Lower leg skin (tissue), 4 donors: Measurements from ENCODE around the gene RTKN2. TPM values are rescaled to one million over a fixed set of nuclear protein-coding genes. Genes with fewer than 3 reads are reported as not detected.
"Not testable (repeated sequence)": the region's sequence is repeated elsewhere in the genome, so short reads cannot be mapped to it uniquely, and the experiment has no call there.

ENCODE experiments used
- DNase-seq, 2 donors: peaks; one replicate each; pipeline ENCODE4 v3.0.0-alpha.2; 2019; ENCODE audit warnings: low spot score in 2 of 2
- H3K4me3 ChIP-seq: fragments of 200-600 bp; sonication (generic); 2 replicates; pipeline ENCODE4 v1.5.1; 2017; ENCODE audit warnings: mild to moderate bottlenecking, low read depth; ENCODE audit not compliant: poor library complexity, severe bottlenecking
- POLR2A ChIP-seq, 2 donors: fragments of 450-650 bp; IDR thresholded peaks; one replicate each; pipeline ENCODE4 v1.6.1; 2016 to 2017; ENCODE audit warnings: antibody characterized with exemption in 2 of 2, mild to moderate bottlenecking in 1 of 2, moderate library complexity in 1 of 2
- WGBS, 2 donors: methylation state at CpG; one replicate each; pipeline ENCODE4 v1.1.5; 2018; 5-methylcytosine and 5-hydroxymethylcytosine counted together
- intact Hi-C: fragments of 100-400 bp; cut with DNase I; formaldehyde crosslinking; loops from one replicate; pipeline ENCODE4 v1.15.0; 2023; ENCODE audit warnings: low total_unique reads
- total RNA-seq, 4 donors: library from RNA; depleted of rRNA; stranded (reverse); fragments of >200 nt; gene quantifications; one replicate each; pipeline ENCODE4 v1.1.0, GENCODE V29; 2016
- TF ChIP-seq, protein P1 (sequence below), 3 donors: fragments of 450-650 bp; IDR thresholded peaks; one replicate each; pipeline ENCODE4 v1.5.1; 2016; ENCODE audit warnings: antibody characterized with exemption in 3 of 3, mild to moderate bottlenecking in 3 of 3, moderate library complexity in 2 of 3

The RTKN2 gene
- total RNA-seq, 4 donors from 2014 or later, result 0.61 to 0.97 (median 0.78) TPM

DNA sequence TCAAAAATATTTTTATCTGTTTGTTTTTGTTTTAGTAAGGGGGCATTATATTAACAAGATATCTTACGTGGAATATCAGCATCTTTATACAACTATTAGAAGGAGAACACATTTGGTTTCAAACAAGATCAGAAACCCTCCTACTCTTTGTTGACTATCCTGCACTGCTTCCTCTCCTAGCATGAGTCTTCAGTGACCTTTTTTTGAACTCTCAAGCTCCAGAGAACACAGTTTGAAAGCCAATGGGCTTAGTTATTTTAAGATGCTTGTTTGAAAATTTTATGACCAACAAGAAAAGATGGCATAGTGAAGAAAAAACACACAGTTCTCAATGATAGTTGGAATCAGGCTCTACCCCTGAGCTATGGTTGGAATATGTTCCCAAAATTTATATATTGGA lies 37.2 kb upstream of the RTKN2 start:
- WGBS, 2 donors, result 84 to 87% methylated on average over 1 of the region's 1 CpG
- no peak for DNase-seq

DNA sequence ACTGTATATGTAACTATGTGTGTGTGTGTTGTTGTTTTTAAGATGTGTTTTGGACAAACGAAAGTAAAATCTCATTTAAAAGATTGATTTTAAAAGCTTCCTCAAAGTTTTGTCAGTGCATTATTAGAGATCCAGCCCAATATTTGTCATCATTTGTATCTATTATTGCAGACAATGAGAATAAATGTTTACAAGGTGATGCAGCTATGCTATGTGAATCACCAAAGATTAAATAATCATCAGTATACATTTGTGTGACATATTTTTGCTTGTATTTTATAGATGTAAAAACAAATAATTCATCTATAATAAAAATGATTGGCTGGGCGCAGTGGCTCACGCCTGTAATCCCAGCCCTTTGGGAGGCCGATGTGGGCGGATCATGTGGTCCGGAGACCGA lies 35.3 kb upstream of the RTKN2 start:
- no peak for DNase-seq
- no peak overlapping the region for H3K4me3 ChIP-seq
- 93 to 95% methylated on average over 7 of the region's 7 CpGs for WGBS, 2 donors
- intact Hi-C loops, result no loop called here
- TF ChIP-seq, protein P1, sequence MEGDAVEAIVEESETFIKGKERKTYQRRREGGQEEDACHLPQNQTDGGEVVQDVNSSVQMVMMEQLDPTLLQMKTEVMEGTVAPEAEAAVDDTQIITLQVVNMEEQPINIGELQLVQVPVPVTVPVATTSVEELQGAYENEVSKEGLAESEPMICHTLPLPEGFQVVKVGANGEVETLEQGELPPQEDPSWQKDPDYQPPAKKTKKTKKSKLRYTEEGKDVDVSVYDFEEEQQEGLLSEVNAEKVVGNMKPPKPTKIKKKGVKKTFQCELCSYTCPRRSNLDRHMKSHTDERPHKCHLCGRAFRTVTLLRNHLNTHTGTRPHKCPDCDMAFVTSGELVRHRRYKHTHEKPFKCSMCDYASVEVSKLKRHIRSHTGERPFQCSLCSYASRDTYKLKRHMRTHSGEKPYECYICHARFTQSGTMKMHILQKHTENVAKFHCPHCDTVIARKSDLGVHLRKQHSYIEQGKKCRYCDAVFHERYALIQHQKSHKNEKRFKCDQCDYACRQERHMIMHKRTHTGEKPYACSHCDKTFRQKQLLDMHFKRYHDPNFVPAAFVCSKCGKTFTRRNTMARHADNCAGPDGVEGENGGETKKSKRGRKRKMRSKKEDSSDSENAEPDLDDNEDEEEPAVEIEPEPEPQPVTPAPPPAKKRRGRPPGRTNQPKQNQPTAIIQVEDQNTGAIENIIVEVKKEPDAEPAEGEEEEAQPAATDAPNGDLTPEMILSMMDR (IDR thresholded peaks at IDR 0.05), result no peak
- no peak for TF ChIP-seq POLR2A (IDR thresholded peaks at IDR 0.05)

More for the DNA sequence above, 37.2 kb upstream of the RTKN2 start:
- TF ChIP-seq, protein P1 (IDR thresholded peaks at IDR 0.05), result no peak
- TF ChIP-seq POLR2A (IDR thresholded peaks at IDR 0.05), result no peak
- intact Hi-C loops, result no loop called here
- H3K4me3 ChIP-seq, result no peak overlapping the region

DNA sequence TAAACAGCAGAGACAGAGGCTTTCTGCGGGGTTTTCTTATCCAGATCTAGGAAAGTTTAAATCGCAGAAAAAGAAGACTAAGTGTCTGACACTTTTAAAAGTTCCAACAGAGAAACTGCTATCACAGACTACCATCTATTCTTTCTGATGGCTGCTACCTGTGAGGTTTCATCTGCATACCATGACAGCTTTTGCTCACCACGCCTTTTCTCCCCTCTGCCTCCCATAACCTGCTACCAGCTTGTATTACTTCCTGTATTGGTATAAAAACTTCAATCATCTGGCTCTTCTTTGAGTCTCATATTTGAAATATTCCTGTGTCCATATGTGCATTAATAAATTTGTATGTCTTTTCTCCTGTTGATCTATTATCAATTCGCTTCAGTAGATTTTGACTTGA lies 34.1 kb upstream of the RTKN2 start:
- no peak for TF ChIP-seq POLR2A (IDR thresholded peaks at IDR 0.05)
- TF ChIP-seq, protein P1 (IDR thresholded peaks at IDR 0.05), result no peak
- no peak for DNase-seq
- intact Hi-C loops, result no loop called here
- WGBS, 2 donors, result 78 to 86% methylated on average over 4 of the region's 4 CpGs
- no peak overlapping the region for H3K4me3 ChIP-seq

DNA sequence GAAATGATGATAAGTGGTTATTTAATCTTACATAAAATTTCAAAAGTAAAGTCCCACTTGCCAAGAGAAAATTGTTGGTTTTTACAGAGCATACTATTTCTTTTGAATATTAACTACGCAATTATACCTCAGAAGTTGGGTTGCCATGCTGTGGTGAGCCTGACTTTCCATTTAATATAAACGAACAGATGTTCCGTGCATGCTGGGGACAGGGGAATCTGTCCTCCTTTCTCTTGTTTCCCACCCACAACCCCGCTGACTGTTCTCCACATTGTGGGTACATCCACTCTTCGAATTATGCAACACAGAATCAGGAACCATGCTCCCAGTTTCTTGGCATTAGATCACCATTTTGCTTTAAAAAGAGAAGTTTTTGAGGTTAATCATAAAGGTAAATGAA lies 29.2 kb upstream of the RTKN2 start:
- intact Hi-C loops, result no loop called here
- WGBS, 2 donors, result 71 to 73% methylated on average over 5 of the region's 5 CpGs
- DNase-seq, result no peak
- TF ChIP-seq POLR2A (IDR thresholded peaks at IDR 0.05), result no peak
- TF ChIP-seq, protein P1 (IDR thresholded peaks at IDR 0.05), result no peak
- no peak overlapping the region for H3K4me3 ChIP-seq

DNA sequence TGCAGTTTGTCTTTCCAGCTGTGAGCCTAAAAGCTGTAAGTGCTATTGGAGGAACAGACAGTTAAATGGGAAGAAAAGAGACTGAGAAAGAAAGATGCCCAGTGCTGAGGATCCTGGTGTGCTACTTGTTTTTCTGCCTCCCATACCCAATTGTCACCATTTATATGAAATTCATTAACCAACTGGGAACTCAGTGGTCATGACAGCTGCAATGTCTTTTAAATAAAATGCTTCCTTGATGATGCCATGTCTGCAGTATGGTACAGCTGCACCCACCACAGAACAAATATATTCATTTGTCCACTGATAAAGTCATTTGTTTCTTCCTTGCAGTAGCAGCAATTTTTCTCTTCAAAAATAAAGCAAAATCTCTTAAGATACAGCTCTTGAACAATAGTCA lies 15.6 kb upstream of the RTKN2 start:
- H3K4me3 ChIP-seq, result no peak overlapping the region
- no peak for DNase-seq
- intact Hi-C loops, result no loop called here
- no peak for TF ChIP-seq POLR2A (IDR thresholded peaks at IDR 0.05)
- TF ChIP-seq, protein P1 (IDR thresholded peaks at IDR 0.05), result no peak

DNA sequence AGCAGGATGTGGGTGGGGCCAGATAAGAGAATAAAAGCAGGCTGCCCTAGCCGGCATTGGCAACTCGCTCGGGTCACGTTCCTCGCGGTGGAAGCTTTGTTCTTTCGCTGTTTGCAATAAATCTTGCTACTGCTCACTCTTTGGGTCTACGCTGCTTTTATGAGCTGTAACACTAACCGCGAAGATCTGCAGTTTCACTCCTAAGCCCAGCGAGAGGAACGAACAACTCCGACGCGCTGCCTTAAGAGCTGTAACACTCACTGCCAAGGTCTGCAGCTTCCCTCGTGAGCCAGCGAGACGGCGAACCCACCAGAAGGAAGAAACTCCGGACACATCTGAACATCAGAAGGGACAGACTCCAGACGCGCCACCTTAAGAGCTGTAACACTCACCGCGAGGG lies 12.7 kb upstream of the RTKN2 start:
- WGBS, 2 donors, result 91 to 98% methylated on average over 24 of the region's 24 CpGs
- H3K4me3 ChIP-seq, intact Hi-C loops, DNase-seq: not testable (repeated sequence)

DNA sequence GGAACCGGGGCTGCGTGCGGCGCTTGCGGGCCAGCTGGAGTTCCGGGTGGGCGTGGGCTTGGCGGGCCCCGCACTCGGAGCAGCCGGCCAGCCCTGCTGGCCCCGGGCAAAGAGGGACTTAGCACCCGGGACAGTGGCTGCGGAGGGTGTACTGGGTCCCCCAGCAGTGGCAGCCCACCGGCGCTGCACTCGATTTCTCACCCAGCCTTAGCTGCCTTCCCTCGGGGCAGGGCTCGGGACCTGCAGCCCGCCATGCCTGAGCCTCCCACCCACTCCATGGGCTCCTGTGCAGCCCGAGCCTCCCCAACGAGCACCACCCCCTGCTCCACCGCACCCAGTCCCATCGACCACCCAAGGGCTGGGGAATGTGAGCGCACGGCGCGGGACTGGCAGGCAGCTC lies 11.7 kb upstream of the RTKN2 start:
- DNase-seq, intact Hi-C loops, H3K4me3 ChIP-seq: not testable (repeated sequence)
- WGBS, 2 donors, result 91 to 100% methylated on average over 5 to 11 of the region's 28 CpGs
